Neutrophil (primary cell): ENCODE measurements around the gene MS4A6A.
"Not testable (repeated sequence)": the region's sequence is repeated elsewhere in the genome, so short reads cannot be mapped to it uniquely, and the experiment has no call there.

ENCODE experiments used
- H3K27ac ChIP-seq: fragments of 200-600 bp; sonication (generic); 2 replicates; pipeline ENCODE4 v1.5.1; 2016; ENCODE audit warnings: mild to moderate bottlenecking, moderate library complexity
- H3K27me3 ChIP-seq: fragments of 200-600 bp; sonication (generic); 2 replicates; pipeline ENCODE4 v1.6.0; 2016; ENCODE audit warnings: mild to moderate bottlenecking
- H3K36me3 ChIP-seq: fragments of 200-600 bp; sonication (generic); 2 replicates; pipeline ENCODE4 v1.5.1; 2017
- H3K4me1 ChIP-seq, 2 experiments: fragments of 200-600 bp in 1 of 2; sonication (generic) in 1 of 2; 1 replicate in 1 of 2; 2 replicates in 1 of 2; pipeline versions ENCODE4 v1.5.1 to v1.6.1; 2013 to 2016; ENCODE audit warnings: low read depth in 1 of 2, low read length in 1 of 2, mild to moderate bottlenecking in 1 of 2, moderate library complexity in 1 of 2; ENCODE audit not compliant: control insufficient read depth in 1 of 2, insufficient read depth in 1 of 2
- H3K4me3 ChIP-seq, 2 experiments: fragments of 200-600 bp in 1 of 2; sonication (generic) in 1 of 2; 1 replicate in 1 of 2; 2 replicates in 1 of 2; pipeline ENCODE4 v1.5.1; 2013 to 2016; ENCODE audit warnings: low read depth in 1 of 2, low read length in 1 of 2, mild to moderate bottlenecking in 1 of 2, moderate library complexity in 1 of 2
- H3K9me3 ChIP-seq: fragments of 200-600 bp; sonication (generic); 2 replicates; pipeline ENCODE4 v1.5.1; 2016
- TF ChIP-seq, protein P1 (sequence below): fragments of 200-600 bp; sonication (generic); IDR thresholded peaks from 2 replicates; pipeline ENCODE4 v1.5.1; 2016; ENCODE audit warnings: antibody characterized with exemption

Gene MS4A6A

DNA sequence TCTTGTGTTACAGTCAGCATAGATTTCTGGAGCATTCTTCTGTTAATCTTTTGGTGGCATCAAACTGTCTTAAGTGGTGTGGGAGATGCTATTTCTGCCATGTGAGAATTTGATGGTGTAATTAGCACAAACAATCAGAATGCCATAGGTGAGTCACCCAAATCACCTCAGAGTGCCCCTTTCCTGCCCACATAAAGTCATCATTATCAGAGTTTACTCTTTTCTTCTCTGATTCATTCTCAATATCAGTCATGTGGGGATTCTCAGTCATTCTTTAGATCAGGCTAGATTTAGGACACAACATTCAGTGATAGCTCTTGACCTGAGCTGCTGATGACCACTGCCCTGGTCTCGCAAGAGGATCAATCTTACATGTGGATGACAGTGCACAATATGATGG, 23.7 kb upstream of the MS4A6A start:
- no peak overlapping the region for H3K4me3 ChIP-seq
- TF ChIP-seq, protein P1, sequence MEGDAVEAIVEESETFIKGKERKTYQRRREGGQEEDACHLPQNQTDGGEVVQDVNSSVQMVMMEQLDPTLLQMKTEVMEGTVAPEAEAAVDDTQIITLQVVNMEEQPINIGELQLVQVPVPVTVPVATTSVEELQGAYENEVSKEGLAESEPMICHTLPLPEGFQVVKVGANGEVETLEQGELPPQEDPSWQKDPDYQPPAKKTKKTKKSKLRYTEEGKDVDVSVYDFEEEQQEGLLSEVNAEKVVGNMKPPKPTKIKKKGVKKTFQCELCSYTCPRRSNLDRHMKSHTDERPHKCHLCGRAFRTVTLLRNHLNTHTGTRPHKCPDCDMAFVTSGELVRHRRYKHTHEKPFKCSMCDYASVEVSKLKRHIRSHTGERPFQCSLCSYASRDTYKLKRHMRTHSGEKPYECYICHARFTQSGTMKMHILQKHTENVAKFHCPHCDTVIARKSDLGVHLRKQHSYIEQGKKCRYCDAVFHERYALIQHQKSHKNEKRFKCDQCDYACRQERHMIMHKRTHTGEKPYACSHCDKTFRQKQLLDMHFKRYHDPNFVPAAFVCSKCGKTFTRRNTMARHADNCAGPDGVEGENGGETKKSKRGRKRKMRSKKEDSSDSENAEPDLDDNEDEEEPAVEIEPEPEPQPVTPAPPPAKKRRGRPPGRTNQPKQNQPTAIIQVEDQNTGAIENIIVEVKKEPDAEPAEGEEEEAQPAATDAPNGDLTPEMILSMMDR = no peak

DNA sequence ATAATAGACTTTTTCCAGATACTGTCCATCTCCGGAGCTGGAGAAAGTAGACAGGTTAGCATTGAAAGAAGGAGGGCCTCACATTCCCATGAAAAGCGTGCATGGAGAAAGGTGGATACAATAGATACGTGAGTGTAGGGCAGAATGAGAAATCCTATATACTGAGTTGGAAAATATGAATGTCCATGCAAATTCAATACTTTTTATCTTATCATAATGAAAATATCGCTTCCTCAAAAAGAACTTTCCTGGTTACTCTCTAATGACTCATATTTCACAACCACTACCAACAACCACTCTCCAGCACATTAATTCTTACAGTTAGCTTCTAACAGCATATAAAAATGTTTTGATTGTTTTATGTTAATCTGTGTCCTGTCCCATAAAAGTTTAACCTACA, 22.0 kb upstream of the MS4A6A start:
- Histone ChIP-seq H3K36me3 (no peaks in the 10 kb centered on the region), H3K4me1 (no peaks in the 10 kb centered on the region), H3K27ac (no peak overlapping the region)

More for the DNA sequence above, 23.7 kb upstream of the MS4A6A start:
- Histone ChIP-seq H3K36me3 (no peaks in the 10 kb centered on the region), H3K27ac (no peak overlapping the region), H3K4me1 (no peaks in the 10 kb centered on the region), H3K27me3 (no peaks in the 10 kb centered on the region), H3K9me3 (no peaks in the 10 kb centered on the region)

DNA sequence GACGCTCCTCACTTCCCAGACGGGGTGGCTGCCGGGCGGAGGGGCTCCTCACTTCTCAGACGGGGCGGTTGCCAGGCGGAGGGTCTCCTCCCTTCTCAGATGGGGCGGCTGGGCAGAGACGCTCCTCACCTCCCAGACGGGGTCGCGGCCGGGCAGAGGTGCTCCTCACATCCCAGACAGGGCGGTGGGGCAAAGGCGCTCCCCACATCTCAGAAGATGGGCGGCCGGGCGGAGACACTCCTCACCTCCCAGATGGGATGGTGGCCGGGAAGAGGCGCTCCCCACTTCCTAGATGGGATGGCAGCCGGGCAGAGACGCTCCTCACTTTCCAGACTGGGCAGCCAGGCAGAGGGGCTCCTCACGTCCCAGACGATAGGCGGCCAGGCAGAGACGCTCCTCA, 18.5 kb upstream of the MS4A6A start:
- not testable (repeated sequence) for H3K4me3 ChIP-seq, H3K4me1 ChIP-seq, H3K27me3 ChIP-seq, H3K27ac ChIP-seq, H3K9me3 ChIP-seq, H3K36me3 ChIP-seq

More for the DNA sequence above, 22.0 kb upstream of the MS4A6A start:
- no peak overlapping the region for H3K4me3 ChIP-seq
- H3K27me3 ChIP-seq = no peaks in the 10 kb centered on the region
- H3K9me3 ChIP-seq = no peaks in the 10 kb centered on the region
- TF ChIP-seq, protein P1 = no peak

DNA sequence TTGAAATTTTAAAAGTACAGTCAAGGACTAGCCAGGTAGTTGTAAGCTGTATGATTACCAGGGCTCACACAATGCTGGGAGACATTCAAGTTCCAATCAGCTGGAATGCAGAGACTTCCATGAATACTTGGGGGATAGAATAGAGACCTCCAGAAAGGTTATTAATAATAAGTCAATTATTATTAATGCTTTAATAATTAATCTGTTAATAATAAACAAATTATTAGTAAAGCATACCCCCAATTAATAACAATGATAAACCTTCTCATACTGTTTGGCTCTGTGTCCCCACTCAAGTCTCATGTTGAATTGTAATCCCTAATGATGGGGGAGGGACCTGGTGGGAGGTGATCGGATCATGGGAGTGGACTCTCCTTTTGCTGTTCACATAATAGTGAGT, 14.6 kb upstream of the MS4A6A start:
- TF ChIP-seq, protein P1 = no peak
- H3K4me3 ChIP-seq = no peak overlapping the region
- H3K27ac ChIP-seq = no peak overlapping the region
- H3K36me3 ChIP-seq = no peaks in the 10 kb centered on the region
- H3K9me3 ChIP-seq = no peaks in the 10 kb centered on the region
- H3K4me1 ChIP-seq = peaks cover 12 to 15% of the 10 kb centered on the region in 2 experiments
- no peaks in the 10 kb centered on the region for H3K27me3 ChIP-seq

DNA sequence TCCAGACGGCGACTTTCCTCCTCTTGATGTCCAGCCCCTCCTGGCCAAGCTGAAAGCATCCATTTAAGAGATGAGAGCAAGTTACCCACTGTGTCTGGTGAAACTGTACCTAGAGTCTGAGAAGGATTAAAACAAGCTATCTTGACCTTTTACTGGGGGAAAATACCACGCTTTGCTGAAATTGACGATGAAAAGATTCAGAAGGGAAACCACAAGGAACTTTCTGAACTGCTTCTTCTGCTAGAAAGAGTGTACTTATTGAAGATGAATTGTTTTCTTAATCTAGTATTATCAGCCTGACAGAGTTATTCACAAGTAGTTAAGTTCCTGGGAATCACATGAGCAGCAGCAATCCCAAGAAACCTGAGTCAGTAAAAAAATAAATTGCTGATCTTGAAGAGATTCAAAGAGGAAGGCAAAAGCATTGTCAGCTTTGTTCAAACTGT, 13.1 kb upstream of the MS4A6A start:
- TF ChIP-seq, protein P1 = no peak
- Histone ChIP-seq H3K27ac (no peak overlapping the region), H3K36me3 (no peaks in the 10 kb centered on the region), H3K4me1 (peaks cover 12 to 15% of the 10 kb centered on the region in 2 experiments), H3K4me3 (no peak overlapping the region), H3K9me3 (no peaks in the 10 kb centered on the region), H3K27me3 (no peaks in the 10 kb centered on the region)

DNA sequence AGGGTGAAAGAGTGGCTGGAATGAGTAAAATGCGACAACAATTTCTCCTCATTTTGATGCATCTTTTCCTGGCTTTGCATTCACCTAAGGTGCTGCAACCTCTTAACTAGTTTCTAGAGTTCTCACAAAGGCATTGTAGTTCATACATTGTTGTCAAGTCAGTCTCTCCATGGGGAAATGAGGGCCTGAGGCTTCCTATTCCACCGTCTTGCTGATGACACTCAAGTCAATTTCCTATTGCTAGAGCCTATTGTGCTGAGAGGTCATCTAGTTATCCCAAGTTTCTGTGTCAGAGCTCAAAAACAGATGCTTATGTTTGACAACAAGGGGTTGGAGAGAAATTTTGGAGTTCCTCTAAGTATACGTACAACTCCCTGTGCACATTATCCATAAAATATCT, 11.6 kb upstream of the MS4A6A start:
- no peak overlapping the region for H3K4me3 ChIP-seq
- no peaks in the 10 kb centered on the region for H3K27me3 ChIP-seq
- H3K36me3 ChIP-seq = no peaks in the 10 kb centered on the region
- peak overlapping the region; percentile 51 for H3K27ac ChIP-seq
- TF ChIP-seq, protein P1 = no peak
- H3K9me3 ChIP-seq = no peaks in the 10 kb centered on the region
- H3K4me1 ChIP-seq = peaks cover 12 to 15% of the 10 kb centered on the region in 2 experiments
